Activated naive CD4-positive, alpha-beta T cell treated with Interleukin-2 at 50 U/mL for 16 hours (primary cell): Measurements from ENCODE around the gene DENND6A.
"Not testable (repeated sequence)": the region's sequence is repeated elsewhere in the genome, so short reads cannot be mapped to it uniquely, and the experiment has no call there.

ENCODE experiments used
- DNase-seq: peaks from one replicate; pipeline ENCODE4 v3.0.0-alpha.2; 2020

Gene DENND6A

DNA sequence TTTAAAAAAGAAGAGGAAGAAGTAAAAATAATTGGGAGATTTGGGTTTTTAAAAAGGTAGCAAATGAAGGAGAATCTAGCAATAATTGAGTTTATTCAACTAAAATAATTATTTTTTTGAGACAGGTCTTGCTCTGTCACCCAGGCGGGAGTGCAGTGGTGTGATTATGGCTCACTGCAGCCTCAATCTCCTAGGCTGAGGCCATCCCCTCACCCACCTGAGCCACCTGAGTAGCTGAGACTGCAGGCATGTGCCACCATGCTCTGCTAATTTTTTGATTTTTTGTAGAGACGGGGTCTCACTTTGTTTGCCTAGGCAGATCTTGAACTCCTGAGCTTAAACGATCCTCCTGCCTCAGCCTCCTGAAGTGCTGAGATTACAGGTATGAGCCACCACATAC lies 68.1 kb downstream of the DENND6A start:
- DNase-seq: no peak

DNA sequence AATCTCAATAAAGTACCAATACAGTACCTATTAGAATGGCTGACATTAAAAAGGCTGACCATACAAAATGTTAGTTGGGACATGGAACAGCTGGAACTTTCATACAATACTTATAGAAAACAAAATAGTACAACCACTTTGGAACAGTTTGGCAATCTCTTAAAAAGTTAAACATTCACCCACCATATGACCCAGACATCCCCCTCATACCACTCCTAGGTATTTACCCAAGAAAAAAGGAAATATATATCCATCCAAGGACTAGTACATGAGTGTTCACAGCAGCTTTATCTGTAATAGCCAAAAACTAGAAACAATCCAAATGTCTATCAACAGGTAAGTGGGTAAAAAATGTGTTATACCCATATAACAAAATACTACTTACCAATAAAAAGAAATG lies 70.5 kb downstream of the DENND6A start:
- no peak for DNase-seq

DNA sequence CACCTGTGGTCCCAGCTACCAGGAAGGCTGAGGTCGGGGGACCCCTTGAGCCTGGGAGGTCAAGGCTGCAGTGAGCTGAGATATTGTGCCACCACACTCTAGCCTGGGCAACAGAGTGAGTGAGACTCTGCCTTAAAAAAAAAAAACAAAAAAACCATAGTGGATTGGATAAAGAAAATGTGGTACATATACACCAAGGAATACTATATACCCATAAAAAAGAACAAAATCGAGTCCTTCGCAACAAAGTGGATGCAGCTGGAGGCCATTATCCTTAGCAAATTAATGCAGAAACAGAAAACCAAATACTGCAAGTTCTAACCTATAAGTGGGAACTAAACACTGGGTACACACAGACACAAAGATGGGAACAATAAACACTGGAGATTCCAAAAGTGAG lies 75.1 kb downstream of the DENND6A start:
- DNase-seq: no peak

DNA sequence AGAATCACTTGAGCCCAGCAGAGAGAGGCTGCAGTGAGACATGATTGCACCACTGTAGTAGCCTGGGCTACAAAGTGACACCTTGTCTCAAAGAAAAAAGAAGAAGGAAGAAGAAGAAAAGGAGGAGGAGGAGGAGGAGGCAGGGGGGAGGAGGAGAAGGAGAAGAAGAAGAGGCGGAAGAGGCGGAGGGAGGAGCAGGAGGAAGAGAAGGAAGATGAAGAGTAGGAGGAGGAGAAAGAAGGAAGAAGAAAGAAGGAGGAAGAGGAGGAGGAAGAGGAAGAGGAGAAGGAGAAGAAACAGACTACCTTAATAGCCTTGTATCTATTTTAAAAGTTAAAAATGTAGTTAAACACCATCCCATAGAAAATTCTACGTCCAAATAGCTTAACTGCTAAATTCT lies 76.6 kb downstream of the DENND6A start:
- DNase-seq: no peak

- not testable (repeated sequence) for DNase-seq
Measured at GRCh38 chr3:57611870-57612269, 81.0 kb downstream of the DENND6A start.

- no peak for DNase-seq
Measured at GRCh38 chr3:57605683-57606082, 87.2 kb downstream of the DENND6A start.

DNA sequence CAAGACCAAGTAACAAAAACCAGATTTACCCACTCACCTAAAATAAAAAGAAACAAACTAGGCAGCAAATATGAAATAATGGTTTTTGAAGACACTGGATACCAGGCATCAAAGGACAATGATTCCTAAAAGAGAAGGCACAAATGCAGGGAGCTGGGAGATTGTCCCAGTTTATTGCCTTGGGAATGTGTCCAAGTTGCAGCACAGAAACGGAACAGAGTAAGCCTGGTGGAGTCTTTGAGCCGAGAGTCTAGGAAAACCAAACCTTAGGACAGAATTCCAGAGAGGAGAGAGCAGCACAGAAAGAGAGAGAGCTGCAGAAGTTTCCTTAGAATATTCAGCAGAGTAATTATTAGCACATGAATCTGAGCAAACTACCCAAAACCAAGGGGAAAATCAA lies 87.9 kb downstream of the DENND6A start:
- no peak for DNase-seq

GRCh38 chr3:57600195-57600594 lies 92.7 kb downstream of the DENND6A start:
- no peak for DNase-seq

DNA sequence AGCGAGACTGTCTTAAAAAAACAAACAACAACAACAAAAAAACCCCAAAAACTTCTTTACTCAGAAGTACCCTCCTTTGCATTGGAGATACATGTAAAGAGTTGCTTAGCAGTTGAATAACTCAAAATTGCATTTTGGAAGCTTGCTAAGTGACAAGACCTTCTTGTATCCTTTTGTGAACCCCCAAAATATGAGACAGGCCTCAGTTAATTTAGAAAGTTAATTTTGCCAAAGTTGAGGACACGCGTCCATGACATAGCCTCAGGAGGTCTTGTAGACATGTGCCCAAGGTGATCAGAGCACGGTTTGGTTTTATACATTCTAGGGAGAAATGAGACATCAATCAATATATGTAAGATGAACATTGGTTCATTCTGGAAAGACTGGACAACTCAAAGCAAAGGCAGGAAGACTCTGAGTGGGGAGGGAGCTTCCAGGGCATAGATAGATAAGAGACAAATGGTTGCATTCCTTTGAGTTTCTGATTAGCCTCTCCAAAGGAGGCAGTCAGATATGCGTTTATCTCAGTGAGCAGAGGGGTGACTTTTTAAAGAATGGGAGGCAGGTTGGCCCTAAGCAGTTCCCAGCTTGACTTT lies 94.0 kb downstream of the DENND6A start:
- DNase-seq: no peak

- peak; percentile 100 for DNase-seq
Measured at GRCh38 chr3:57597127-57597923, 95.6 kb downstream of the DENND6A start, which contains the start of gene ARF4. TSS of gene ARF4 (minus strand) at chr3:57597344. CDS start at chr3:57597140, 204 bp downstream.

DNA sequence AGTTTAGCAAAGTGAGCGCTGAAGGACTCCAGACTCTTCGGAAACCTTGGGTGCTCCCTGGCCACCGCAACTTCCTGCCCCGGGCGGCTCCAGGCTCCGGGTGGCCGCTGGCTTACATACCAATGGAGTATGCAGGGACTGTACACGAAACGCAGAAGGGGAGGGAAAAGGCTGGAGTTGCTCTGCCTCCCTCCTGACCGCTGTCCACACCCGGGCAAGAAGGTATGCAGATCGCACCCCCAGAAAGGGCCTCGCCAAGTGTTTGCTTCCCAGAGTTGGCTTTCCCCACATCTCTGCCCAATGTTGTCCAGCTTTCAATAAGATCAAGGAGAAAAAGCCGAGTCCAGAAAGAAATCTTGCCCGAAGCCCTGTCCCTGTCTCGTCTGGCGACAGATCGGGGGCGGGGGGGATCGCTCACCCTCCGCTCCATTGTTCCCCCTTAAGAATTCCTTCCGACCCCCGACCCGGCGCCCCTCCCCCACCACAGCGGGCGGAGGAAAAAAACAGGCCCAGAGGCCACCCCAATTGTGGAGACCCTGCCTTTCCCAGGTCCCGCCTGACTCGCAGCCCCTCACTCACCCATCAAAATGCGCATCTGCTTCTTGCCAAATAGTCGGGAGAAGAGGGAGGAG lies 96.3 kb downstream of the DENND6A start:
- DNase-seq: peak; percentile 60

DNA sequence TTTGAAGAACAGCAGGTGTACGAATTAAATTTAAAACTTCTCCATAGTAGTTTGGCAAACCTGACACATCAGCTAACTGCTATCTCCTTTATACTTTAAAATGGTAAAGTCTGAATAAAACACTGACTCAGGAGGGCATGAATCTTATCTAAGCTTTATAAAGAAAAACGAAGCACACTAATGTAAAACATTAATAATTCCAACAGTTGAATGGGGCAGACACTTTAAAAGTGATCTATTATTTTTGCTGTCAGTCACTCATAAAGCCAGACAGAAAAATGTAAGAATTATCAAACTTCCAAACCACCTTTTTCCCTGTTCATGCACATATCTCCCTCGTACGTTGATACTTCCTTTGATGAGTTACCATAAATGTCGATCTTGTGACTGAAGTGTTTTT lies 98.3 kb downstream of the DENND6A start:
- no peak for DNase-seq

DNA sequence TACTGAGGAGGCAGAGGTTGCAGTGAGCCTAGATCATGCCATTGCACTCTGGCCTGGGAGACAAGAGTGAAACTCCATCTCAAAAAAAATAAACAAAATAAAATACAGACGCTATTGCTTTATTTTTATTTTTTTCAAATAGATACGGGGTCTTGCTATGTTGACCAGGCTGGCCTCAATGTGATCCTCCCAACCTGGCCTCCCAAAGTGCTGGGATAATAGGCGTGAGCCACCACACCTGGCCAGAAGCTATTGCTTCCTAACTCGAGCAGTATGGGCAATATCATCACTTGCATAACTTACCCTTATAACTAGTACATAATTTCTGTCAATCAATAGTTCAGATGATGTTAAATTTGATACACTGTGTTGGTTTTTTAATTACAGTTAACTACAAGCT lies 98.7 kb downstream of the DENND6A start:
- DNase-seq: no peak

GRCh38 chr3:57592306-57592705 lies 100.6 kb downstream of the DENND6A start:
- no peak for DNase-seq

DNA sequence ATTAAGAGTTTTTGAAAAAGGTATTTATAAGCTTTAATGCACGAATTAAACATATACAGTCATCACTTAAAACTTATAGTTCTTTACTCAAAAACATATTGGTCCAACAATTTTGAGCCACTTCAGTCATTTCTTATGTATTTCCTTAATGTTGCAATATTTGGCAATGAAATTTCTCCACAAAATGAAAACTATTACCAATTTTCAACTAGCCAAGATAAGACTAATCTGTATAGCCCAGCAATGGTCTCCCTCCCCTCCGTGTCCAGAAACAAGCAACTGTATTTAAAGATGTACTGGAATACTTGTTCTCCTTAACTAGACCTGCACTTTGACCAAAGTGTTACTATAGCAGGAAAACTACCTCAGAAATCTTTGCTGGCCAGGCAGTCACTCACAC lies 105.0 kb downstream of the DENND6A start:
- no peak for DNase-seq

- DNase-seq: no peak
Measured at GRCh38 chr3:57586778-57587177, 106.1 kb downstream of the DENND6A start.

DNA sequence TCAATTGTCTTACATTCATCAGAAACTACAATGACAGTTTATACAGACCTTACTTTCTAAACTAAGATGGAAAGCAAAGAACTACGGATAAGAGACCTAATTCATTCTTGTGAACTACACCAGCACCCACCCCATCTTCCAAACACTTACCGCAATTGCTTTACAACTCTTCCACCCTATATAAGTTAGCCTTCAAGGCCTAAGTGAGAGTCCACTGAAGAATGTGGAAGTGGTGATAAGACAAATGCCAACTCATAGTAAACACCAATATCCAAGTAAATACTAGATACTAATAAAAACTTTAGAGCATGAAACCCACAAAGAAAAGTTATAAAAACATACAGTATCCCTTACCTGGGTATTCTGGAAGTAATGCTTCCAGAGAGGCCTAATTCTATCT lies 109.3 kb downstream of the DENND6A start:
- DNase-seq: no peak

- no peak for DNase-seq
Measured at GRCh38 chr3:57582474-57583168, 110.3 kb downstream of the DENND6A start.

- DNase-seq: no peak
Measured at GRCh38 chr3:57577801-57578200, 115.1 kb downstream of the DENND6A start.

DNA sequence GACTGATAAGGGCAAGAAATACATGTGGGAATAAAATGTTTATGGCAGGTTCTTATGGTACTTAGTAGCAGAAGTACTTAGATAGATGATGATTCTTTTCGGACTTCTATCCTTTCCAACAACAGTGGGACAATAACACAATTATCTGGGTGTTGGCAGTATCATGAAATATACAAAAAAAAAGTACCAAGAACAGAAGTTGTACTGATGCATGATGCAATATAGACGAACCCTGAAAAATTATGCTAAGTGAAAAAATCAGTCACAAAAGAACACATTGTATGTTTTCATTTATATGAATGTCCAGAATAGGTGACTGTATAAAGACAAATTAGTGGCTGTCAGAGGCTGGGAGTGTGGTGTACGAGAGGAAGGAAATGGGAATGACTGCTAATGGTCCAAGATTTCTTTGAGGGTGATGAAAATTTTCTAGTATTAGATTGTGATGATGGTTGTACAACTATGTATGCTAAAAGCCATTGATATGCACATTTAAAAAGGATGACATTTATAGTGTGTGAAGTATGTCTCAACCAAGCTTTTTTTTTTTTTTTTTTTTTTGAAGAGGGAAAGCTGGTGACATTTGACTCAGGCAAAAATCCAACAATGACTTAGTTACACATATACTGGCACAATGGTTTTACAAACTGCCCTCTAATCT lies 116.8 kb downstream of the DENND6A start:
- no peak for DNase-seq
